Heart right ventricle (tissue), 16 donors: ENCODE measurements around the gene MRFAP1L1. TPM values are rescaled to one million over a fixed set of nuclear protein-coding genes. Genes with fewer than 3 reads are reported as not detected.

Source experiments
- ATAC-seq, 8 donors: fragments of 200-7000 bp; cut with Tn5 transposase; one replicate each; pipeline ENCODE4 v1.9.1; 2020; ENCODE audit warnings: mild to moderate bottlenecking in 8 of 8, moderate library complexity in 8 of 8, moderate number of reproducible peaks in 1 of 8
- DNase-seq, 2 donors: peaks; one replicate each; pipeline ENCODE4 v3.0.0-alpha.2; 2020
- H3K27ac ChIP-seq, 10 donors: fragments of 200-600 bp; sonication (generic) in 2 of 10; one replicate each; pipeline versions ENCODE4 v1.5.0 to v1.8.0; 2020 to 2022; ENCODE audit warnings: mild to moderate bottlenecking in 3 of 10
- H3K27me3 ChIP-seq, 7 donors: fragments of 200-600 bp; one replicate each; pipeline ENCODE4 v1.8.0; 2021 to 2022; ENCODE audit warnings: mild to moderate bottlenecking in 2 of 7
- H3K36me3 ChIP-seq, 9 donors: fragments of 200-600 bp; sonication (generic) in 1 of 9; one replicate each; pipeline versions ENCODE4 v1.5.0 to v1.8.0; 2020 to 2022; ENCODE audit warnings: mild to moderate bottlenecking in 2 of 9
- H3K4me1 ChIP-seq, 9 donors: fragments of 200-600 bp; sonication (generic) in 1 of 9; one replicate each; pipeline versions ENCODE4 v1.5.0 to v1.8.0; 2020 to 2022; ENCODE audit warnings: mild to moderate bottlenecking in 4 of 9
- H3K4me3 ChIP-seq, 10 donors: fragments of 200-600 bp; sonication (generic) in 2 of 10; one replicate each; pipeline versions ENCODE4 v1.5.0 to v1.8.0; 2020 to 2022; ENCODE audit warnings: mild to moderate bottlenecking in 7 of 10, moderate library complexity in 2 of 10
- H3K9me3 ChIP-seq, 11 donors: fragments of 200-600 bp in 10 of 11; sonication (generic) in 2 of 11; one replicate each; pipeline versions ENCODE4 v1.5.0 to v1.8.0; 2013 to 2022; ENCODE audit warnings: mild to moderate bottlenecking in 2 of 11, control low read depth in 1 of 11, moderate library complexity in 1 of 11
- CTCF ChIP-seq, 9 donors: fragments of 200-600 bp; sonication (generic) in 2 of 9; IDR thresholded peaks; one replicate each; pipeline versions ENCODE4 v1.5.0 to v1.8.0; 2021 to 2022; ENCODE audit warnings: antibody characterized with exemption in 9 of 9, mild to moderate bottlenecking in 5 of 9, moderate library complexity in 1 of 9
- WGBS, 2 donors: extraction: QIAGEN DNeasy Blood & Tissue Kit; methylation state at CpG; one replicate each; pipeline ENCODE4 v1.1.7; 2013; ENCODE audit warnings: inconsistent platforms in 1 of 2; 5-methylcytosine and 5-hydroxymethylcytosine counted together
- intact Hi-C, 10 donors: fragments of 100-400 bp; cut with DNase I; formaldehyde crosslinking; loops; one replicate each; pipeline versions ENCODE4 v1.11.1 to v1.14.2; 2022
- polyA plus RNA-seq, 2 donors: library from polyadenylated mRNA; stranded (reverse); fragments of 200-250 nt; gene quantifications; one replicate each; pipeline ENCODE4 v1.2.3, GENCODE V29; 2013
- total RNA-seq, 10 donors: library from RNA; stranded (reverse); fragmentation: NEBNext Ultra II Directional in 3 of 10; extraction: Animal tissue kit (Norgen Biotek cat#: 25700) in 3 of 10; gene quantifications; one replicate each; pipeline versions ENCODE4 v1.2.1 to v1.2.4, GENCODE V29; 2021 to 2023
- donor health status: Arrhythmogenic right ventricular cardiomyopathy.
- donor health status: ischemic (EF 13 %, LVEDD 7.1; RV severe dilation, severe dysfunction).
- donor health status: healthy with polysubstance abuse.
- donor health status: DM: no; HTN: yes; CAD: no.
- donor health status: DM: no; HTN: no; CAD: no.
- donor health status: ischemic (EF 25% LVEDD 6.9; RV normal size, moderate dysfunction).
- donor health status: ischemic (EF 25% LVEDD 5.7; RV mildly dilated, moderate dysfunction).
- donor health status: healthy.
- donor health status: DM: yes; HTN: yes; CAD: no.
- donor health status: Ischemic cardiomyopathy.
- donor health status: ischemic (EF 35%, LVEDD 5.7; RV mildly dilated, moderate dysfunction).
- donor health status: nonischemic (EF 11% LVEDD 7.7; RV severe dilation, severe dysfunction).
- donor health status: DM: yes; HTN: yes; CAD: no.
- donor health status: PGD.
- donor health status: ischemic (EF 29% LVEDD 5.4; RV normal size, mild dysfunction).
- donor health status: nonischemic (EF 23%, LVEDD 6.1; RV moderate dilation, normal function).

The MRFAP1L1 gene
- total and polyA plus RNA-seq, 12 donors: 37.5 to 73.7 (median 42.8) TPM

GRCh38 chr4:6702761-6703160, 6.9 kb downstream of the MRFAP1L1 start:
- H3K4me1 ChIP-seq: peaks cover 2 to 47% (median 40%) of the 10 kb centered on the region in 9 donors
- DNase-seq (no peak), ATAC-seq (no peak)
- 0% methylated on average over 1 of the region's 1 CpG for WGBS, 2 donors
- H3K27me3 ChIP-seq: no peaks in the 10 kb centered on the region
- H3K4me3 ChIP-seq: no peak overlapping the region
- no peak overlapping the region for H3K27ac ChIP-seq
- intact Hi-C loops: loop anchor here in 1 of 10 donors (10.0 kb wide), 1 partner anchor 58 kb away; the partner anchor contains the start of gene MRFAP1
- no peak for TF ChIP-seq CTCF (IDR thresholded peaks at IDR 0.05)
- peaks cover 0 to 58% (median 0%) of the 10 kb centered on the region in 9 donors for H3K36me3 ChIP-seq
- H3K9me3 ChIP-seq: peaks cover 0 to 8% (median 0%) of the 10 kb centered on the region in 11 donors

GRCh38 chr4:6701371-6701770, 8.3 kb downstream of the MRFAP1L1 start:
- peak in 5 of 9 donors; percentile 8 to 40 (median 16) for TF ChIP-seq CTCF (IDR thresholded peaks at IDR 0.05)
- H3K27ac ChIP-seq: no peak overlapping the region
- peaks cover 6 to 43% (median 33%) of the 10 kb centered on the region in 9 donors for H3K4me1 ChIP-seq
- peaks cover 0 to 46% (median 0%) of the 10 kb centered on the region in 9 donors for H3K36me3 ChIP-seq
- peaks cover 0 to 8% (median 0%) of the 10 kb centered on the region in 11 donors for H3K9me3 ChIP-seq
- 79 to 86% methylated on average over 13 of the region's 13 CpGs for WGBS, 2 donors
- intact Hi-C loops: loop anchor here in 1 of 10 donors (10.0 kb wide), 1 partner anchor 57 kb away; the partner anchor contains the start of gene MRFAP1
- no peak overlapping the region for H3K4me3 ChIP-seq
- H3K27me3 ChIP-seq: no peaks in the 10 kb centered on the region
- no peak for ATAC-seq
- no peak for DNase-seq

DNA sequence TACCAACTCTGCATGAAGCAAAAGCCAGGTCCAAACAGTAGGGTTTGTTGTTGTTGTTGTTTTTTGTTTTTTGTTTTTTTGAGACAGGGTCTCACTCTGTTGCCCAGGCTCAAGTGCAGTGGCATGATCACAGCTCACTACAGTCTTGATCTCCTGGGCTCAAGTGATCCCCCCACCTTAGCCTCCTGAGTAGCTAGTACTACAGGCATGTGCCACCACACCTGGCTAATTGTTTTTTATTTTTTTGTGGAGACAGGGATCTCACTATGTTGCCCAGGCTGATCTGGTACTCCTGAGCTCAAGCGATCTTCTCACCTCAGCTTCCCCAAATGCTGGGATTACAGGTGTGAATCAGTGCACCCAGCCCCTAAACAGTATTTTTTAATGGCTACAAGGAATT, 9.8 kb downstream of the MRFAP1L1 start:
- Histone ChIP-seq H3K9me3 (peaks cover 0 to 8% (median 0%) of the 10 kb centered on the region in 11 donors), H3K4me3 (no peak overlapping the region), H3K36me3 (peaks cover 0 to 41% (median 0%) of the 10 kb centered on the region in 9 donors), H3K27me3 (no peaks in the 10 kb centered on the region), H3K4me1 (peaks cover 9 to 43% (median 32%) of the 10 kb centered on the region in 9 donors), H3K27ac (no peak overlapping the region)
- no peak for TF ChIP-seq CTCF (IDR thresholded peaks at IDR 0.05)
- ATAC-seq: no peak
- DNase-seq: no peak
- intact Hi-C loops: loop anchor here in 1 of 10 donors (10.0 kb wide), 1 partner anchor 55 kb away; the partner anchor contains the start of gene MRFAP1
- WGBS, 2 donors: 96 to 100% methylated on average over 1 of the region's 1 CpG

DNA sequence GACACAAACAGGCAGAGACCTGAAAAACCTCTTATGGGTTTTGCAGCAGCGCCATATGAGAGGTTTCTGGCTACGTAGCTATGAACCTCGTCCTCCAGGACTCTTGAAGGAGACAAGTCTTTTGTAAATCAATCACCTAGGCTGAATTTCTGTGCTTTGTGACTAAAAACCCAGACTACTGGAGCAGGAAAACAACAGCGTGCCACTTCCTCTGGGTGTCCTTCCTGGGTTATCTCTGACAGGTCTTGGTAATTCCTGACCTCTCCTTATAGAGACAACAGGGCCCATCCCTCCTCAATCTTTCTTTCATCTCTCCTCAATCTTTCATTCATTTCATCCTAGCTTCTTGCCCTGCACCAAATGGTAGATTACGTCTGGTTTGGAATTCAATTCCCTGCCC, 10.3 kb downstream of the MRFAP1L1 start:
- no peak overlapping the region for H3K27ac ChIP-seq
- H3K36me3 ChIP-seq: peaks cover 0 to 35% (median 0%) of the 10 kb centered on the region in 9 donors
- no peak overlapping the region for H3K4me3 ChIP-seq
- 69 to 80% methylated on average over 5 of the region's 5 CpGs for WGBS, 2 donors
- peaks cover 0 to 8% (median 0%) of the 10 kb centered on the region in 11 donors for H3K9me3 ChIP-seq
- intact Hi-C loops: no loop called here
- no peak for ATAC-seq
- DNase-seq: no peak
- TF ChIP-seq CTCF (IDR thresholded peaks at IDR 0.05): no peak
- peaks cover 9 to 40% (median 33%) of the 10 kb centered on the region in 9 donors for H3K4me1 ChIP-seq
- H3K27me3 ChIP-seq: no peaks in the 10 kb centered on the region
